ENCODE results near the gene ZXDC.

GRCh38 chr3:126398423-126399350, 77.0 kb downstream of the ZXDC start:
- TF ChIP-seq DNMT1 (IDR thresholded peaks at IDR 0.05) (no peak), BCLAF1 (IDR thresholded peaks at IDR 0.05; ENCODE audit: borderline replicate concordance in 1 of 2, control insufficient read depth in 1 of 2, low read depth in 2 of 2, low read length in 1 of 2) (no peak), NR2C2 (CRISPR knock-in tag; IDR thresholded peaks at IDR 0.05) (no peak), NR2C2 (tag; IDR thresholded peaks at IDR 0.05) (no peak), ZNF707 (CRISPR knock-in tag; conservative IDR thresholded peaks at IDR 0.05) (no peak)
- TF ChIP-seq, protein P1, sequence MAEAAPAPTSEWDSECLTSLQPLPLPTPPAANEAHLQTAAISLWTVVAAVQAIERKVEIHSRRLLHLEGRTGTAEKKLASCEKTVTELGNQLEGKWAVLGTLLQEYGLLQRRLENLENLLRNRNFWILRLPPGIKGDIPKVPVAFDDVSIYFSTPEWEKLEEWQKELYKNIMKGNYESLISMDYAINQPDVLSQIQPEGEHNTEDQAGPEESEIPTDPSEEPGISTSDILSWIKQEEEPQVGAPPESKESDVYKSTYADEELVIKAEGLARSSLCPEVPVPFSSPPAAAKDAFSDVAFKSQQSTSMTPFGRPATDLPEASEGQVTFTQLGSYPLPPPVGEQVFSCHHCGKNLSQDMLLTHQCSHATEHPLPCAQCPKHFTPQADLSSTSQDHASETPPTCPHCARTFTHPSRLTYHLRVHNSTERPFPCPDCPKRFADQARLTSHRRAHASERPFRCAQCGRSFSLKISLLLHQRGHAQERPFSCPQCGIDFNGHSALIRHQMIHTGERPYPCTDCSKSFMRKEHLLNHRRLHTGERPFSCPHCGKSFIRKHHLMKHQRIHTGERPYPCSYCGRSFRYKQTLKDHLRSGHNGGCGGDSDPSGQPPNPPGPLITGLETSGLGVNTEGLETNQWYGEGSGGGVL (CRISPR knock-in tag; IDR thresholded peaks at IDR 0.05): no peak
